Activated CD4-positive, CD25-positive, alpha-beta regulatory T cell treated with anti-CD3 and anti-CD28 coated beads, Interleukin-2, amount 50 U/mL, for 24 hours (primary cell): Measurements from ENCODE around the gene ALK.

Source experiments
- ATAC-seq, 2 donors: fragments of 150-1000 bp; cut with Tn5 transposase; one replicate each; pipeline ENCODE4 v1.10.0; 2021; ENCODE audit warnings: mild to moderate bottlenecking in 1 of 2, moderate library complexity in 1 of 2

The ALK gene

DNA sequence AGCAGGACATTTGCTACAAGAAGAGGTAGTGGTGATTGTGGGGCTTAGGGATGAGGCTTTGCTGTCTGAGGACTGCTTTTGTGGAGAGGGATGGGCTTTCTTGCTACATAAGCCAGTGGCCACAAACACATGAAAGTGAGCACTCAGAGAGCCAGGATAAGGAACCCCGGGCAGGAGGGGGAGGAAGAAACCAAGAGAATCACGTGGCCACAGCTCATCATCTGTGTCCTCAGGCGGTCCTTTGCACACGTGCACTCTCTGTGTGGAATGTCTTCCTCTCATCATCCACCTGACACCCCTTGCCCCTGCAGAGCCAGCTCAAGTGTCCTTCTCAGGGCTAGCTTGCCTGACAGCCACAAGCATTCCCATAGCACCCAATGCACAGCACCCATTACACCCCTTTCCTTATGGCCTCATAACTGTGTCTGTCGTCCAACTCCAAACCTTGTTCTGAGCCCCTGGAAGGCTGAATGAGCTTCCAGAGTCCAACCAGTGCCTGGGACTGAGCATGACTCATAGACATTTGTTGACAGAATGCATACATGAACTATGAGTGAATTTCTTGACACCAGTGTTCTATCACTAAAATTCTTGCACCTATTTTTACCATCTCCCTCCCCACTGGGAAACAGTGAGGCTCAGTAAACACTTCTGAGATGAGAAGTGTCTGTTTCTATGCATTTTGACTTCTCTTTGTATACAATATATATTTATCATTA, 398.3 kb downstream of the ALK start:
- ATAC-seq: no peak

- ATAC-seq: no peak
These were observed 401.4 kb downstream of the ALK start for GRCh38 chr2:29520001-29520400.

GRCh38 chr2:29519338-29519925, 402.0 kb downstream of the ALK start:
- no peak for ATAC-seq

DNA sequence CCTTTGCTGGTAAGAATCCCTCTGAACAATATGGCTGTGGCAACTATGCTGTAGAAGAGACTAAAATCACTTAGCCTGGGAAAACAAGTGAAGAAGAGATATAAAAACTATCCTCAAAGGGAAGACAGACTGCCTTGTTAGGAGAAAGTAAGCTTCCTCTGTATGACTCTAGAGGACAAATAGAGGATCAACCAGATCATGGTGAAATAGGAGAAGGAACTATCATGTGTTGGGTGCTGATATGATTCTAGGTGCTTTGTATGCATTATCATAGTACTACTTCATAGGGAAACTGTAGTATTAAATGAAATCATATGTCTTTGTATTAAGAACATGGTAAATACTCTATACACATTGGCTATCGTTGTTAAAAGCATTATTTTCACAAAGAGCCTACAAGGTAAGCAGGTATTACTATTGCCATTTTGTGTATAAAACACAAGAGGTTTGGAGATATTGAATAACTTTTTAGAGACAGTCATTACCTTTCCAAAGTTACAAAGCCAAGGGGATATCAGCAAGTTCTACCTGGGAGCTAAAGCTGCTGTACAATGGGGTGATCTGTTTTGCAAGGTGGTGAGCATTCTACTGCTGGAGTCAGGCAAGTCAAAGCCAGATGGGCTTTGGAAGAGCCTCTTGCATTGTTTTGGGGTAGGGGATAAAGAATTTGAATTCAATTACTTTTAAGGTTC, 402.6 kb downstream of the ALK start:
- ATAC-seq: no peak

DNA sequence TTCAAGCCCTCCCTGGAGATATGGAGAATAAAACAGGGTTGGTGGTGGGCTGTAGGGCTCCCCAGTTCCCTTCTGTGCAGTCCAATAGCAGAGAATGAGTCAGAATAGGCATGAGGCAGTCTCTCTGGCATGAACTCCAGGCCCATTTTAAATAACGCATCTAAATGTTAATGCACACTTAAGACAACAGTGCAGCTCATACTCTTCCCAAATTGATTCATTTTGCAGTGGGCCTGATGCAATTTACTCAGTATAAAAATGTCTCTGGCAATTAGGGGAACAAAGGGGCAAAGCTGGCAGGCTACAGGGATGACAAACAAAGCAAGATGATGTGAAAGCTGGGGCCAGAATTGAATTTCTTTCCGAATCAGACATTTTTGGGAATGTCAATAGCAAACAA, 403.4 kb downstream of the ALK start:
- ATAC-seq: no peak

- ATAC-seq: no peak
These were observed 404.0 kb downstream of the ALK start for GRCh38 chr2:29517413-29517812.

DNA sequence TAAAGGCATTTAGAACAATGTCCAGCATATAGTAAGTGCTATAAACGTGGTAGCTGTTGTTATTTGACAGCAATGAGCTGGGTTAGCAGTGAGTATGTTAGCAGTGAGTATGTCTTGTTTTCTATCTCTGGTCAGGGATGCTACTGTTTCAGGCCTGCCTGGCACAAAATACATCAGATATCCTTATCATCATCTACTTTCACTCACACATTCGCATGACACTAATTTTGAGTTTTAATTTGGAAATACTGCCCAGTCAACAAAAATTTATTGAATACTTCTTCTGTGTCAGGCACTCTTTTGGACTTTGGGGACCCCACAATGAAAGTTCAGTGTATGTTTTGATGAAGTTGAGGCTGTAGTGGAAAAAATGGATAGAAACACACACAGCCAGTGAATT, 404.6 kb downstream of the ALK start:
- no peak for ATAC-seq

DNA sequence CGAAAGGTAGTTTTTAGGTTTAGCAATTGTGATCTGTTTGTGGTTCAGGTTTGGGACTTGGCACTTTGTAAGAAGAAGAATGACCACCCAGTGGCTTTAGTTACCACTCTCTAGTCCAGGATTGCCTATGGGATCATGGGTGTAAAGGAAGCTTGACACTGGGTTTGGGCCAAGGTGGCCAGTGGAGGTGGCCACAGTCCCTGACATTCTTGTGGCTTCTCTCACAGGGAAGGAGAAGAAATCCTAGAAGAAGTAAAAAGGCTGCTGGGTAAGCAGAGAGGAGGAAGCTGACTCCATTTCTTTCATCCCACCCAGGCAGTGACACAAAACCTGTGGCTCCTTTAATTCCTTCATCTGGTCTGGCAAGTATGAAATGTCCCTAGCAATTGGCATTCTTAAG, 411.5 kb downstream of the ALK start:
- no peak for ATAC-seq

GRCh38 chr2:29509397-29509796, 412.0 kb downstream of the ALK start:
- ATAC-seq: no peak

DNA sequence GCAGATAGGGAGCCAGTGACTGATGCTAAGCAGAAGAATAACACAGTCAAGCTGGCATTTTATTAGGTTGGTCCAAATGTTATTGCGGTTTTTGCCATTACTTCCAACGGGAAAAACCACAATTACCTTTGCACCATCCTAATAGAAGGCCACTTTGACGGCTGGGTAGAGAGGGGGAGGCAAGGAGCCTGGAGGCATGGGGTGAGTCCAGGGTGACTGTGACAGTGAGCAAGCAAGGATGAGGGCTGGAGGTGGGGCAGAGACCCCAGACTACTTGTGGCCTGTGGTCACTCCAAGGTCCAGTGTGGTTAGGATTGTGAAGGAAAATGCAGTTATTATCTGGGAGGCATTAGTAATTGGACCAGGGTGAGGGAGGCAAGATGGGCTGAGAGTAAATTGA, 416.6 kb downstream of the ALK start:
- no peak for ATAC-seq

DNA sequence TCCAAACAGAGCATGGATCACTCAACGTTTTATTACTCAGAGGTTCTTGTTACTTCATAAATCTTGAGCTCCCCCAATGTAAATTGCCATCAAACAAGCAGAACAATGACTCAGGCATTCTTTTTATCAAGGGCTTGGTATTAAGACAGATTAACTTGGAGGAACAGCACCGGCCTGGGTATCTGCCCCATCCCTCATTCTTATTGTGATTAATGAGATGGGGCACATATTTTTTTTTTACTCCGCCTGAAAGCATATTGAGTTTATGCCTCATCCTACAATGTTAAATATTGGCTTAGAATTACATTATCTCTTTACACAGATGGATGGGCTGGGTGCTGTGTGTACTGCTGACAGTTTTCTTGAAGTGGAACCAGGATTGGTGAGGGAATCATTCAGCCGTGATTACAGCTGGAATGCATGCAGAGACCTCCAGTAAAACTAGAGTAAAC, 418.9 kb downstream of the ALK start:
- no peak for ATAC-seq

DNA sequence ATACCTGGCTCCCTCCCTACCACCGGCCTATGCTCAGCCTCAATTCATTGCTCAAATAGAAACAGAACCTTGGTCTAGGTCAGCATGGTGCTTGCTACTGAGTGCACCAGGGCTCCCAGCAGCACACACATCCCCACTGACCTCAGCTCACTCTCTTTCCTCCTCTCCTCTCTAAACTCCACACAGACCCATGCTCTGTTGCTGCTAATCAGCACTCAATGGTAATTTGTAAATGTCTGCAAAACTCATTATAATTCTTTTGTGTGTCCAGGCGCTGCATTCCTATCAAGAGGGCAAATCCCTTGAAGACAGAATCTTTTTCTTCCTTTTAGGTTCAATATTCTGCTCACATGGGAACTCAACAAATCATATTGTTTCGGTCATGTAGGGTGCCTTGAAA, 424.0 kb downstream of the ALK start:
- no peak for ATAC-seq

GRCh38 chr2:29496198-29496597, 425.2 kb downstream of the ALK start:
- no peak for ATAC-seq

DNA sequence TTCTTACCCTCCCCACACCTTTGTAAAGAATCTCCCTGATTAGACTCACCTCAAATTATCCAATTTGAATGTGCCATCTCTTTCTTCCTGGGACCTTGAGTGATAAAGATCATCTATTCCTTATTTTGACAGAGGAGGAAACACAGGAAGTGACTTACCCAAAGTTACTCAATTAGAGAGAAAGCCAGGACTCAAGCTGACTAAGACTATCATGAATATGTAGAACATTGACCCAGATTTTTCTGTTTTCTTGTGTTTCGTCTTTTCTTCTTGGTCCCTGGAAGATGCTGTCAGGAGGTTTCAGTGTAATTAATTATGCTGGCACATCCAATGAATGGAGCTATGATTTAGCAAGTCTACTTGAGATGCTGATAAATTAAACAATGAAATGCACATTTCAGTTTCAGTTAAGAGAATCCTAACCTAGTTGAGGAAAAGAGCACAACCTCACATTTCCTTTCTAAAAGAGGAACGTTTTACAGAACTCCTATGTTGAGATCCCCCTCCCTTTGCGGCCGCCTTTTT, 425.8 kb downstream of the ALK start:
- no peak for ATAC-seq

- ATAC-seq: no peak
These were observed 426.3 kb downstream of the ALK start for GRCh38 chr2:29495068-29495467.

- ATAC-seq: no peak
These were observed 428.7 kb downstream of the ALK start for GRCh38 chr2:29492701-29493100.

DNA sequence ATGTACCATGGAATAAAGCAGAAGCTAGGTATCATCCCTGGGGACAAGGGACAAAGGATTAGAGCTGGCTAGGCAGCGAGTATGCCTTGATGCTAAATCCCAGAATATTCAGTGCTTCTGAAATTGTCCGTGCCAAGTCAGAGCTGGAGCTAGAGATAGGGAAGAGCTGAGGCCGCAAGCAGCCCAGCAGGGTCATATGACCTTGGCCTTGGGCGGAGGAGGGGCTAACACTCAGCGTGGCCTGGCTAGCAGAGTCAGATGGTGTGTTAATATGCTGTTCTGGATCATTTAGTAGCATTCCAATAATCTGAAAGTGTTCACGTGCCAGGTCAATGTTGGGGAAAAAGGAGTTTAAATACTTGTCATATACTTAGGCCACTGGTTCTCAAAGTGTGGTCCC, 431.3 kb downstream of the ALK start:
- ATAC-seq: no peak

DNA sequence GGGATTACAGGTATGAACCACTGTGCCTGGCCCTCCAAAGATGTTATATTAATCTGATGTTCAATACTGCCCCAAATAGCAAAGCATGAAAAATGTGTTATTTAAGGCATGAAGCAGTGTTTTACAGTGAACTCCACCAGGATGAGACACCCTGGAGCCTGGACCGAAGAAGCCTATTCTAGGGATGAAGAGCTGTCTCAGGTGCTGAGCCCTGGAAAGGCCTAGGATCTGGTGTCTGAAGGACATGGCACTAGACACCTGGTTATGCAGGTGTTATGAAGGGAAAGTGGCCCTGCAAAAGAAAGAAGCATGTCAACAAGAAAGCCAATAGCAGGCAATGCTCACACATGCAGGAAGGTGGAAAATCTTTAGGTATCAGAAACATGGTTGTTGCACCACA, 431.8 kb downstream of the ALK start:
- no peak for ATAC-seq

- ATAC-seq: no peak
These were observed 433.3 kb downstream of the ALK start for GRCh38 chr2:29487967-29488555.

GRCh38 chr2:29485631-29486030, 435.8 kb downstream of the ALK start:
- no peak for ATAC-seq

DNA sequence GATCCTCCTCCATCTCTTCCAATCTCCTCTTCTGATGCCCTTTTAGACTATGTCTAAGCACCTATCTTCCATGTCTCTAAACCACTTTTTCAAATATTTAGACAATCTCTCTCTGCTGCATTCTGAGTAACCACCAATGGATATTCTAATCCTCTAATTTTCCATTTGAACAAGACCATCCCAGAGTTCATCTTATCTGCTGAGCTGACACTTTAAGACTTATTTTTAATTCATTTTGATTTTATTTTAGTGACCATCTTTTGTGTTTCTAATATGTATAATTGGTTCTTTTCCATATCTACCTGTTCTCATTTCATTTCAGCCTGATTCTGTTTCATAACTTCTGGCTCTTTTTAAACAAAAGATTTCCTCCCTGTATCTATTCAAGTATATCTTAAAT, 436.3 kb downstream of the ALK start:
- no peak for ATAC-seq

- ATAC-seq: no peak
These were observed 438.5 kb downstream of the ALK start for GRCh38 chr2:29482867-29483266.

DNA sequence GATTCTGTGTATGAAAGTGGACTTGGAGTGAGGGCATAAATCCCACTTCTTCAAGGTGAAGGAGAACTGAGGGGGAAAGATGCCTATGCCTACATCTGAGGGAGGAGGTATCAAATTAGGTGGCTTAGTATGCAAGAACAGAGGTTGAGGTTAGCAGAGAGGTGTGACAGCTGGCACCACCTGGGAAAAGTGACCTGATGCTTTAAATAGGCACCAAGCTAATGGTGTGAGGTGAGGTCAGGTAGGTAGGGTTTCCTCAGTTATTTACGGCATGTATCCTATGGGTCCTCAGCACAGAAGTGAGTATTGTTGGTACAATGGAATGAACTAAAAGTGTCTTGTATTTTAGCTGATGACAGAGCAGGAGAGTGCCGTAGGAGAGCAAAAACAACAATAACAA, 439.0 kb downstream of the ALK start:
- no peak for ATAC-seq

GRCh38 chr2:29481313-29481712, 440.1 kb downstream of the ALK start:
- no peak for ATAC-seq
